B cell (primary cell): Measurements from ENCODE around the gene ADAMTS5. TPM values are rescaled to one million over a fixed set of nuclear protein-coding genes. Genes with fewer than 3 reads are reported as not detected.

Experiments used
- ATAC-seq: fragments of 200-7000 bp; cut with Tn5 transposase; one replicate; pipeline ENCODE4 v1.10.0; 2021; ENCODE audit warnings: low read depth, mild to moderate bottlenecking, moderate number of reproducible peaks, moderate library complexity
- CTCF ChIA-PET: fragments of 350-600 bp; sonication (Branson Sonifier 250); formaldehyde crosslinking; loops from one replicate; lab custom pipeline; 2021; ENCODE audit warnings: antibody characterized with exemption, inconsistent platforms; lab: Charles Lee
- POLR2A ChIA-PET: fragments of 350-600 bp; sonication (Branson Sonifier 250); formaldehyde crosslinking; loops from one replicate; lab custom pipeline; 2021; ENCODE audit warnings: antibody characterized with exemption; lab: Charles Lee
- DNase-seq: peaks from one replicate; pipeline ENCODE4 v3.0.0; 2013
- H2AFZ ChIP-seq: 2 replicates; pipeline ENCODE4 v1.6.1; 2012; ENCODE audit warnings: mild to moderate bottlenecking, low read depth, low read length; ENCODE audit not compliant: insufficient read depth, poor library complexity, severe bottlenecking
- H3K27ac ChIP-seq, 2 donors: 1 replicate in 1 of 2; 2 replicates in 1 of 2; pipeline ENCODE4 v1.5.1; 2012 to 2013; ENCODE audit warnings: low read length in 2 of 2, mild to moderate bottlenecking in 2 of 2, moderate library complexity in 1 of 2
- H3K27me3 ChIP-seq, 4 experiments: fragments of 200-600 bp in 1 of 4; sonication (generic) in 1 of 4; replicated peaks in 1 of 4; 1 replicate in 2 of 4; 2 replicates in 2 of 4; pipeline versions ENCODE4 v1.6.1 to v1.7.0; 2013 to 2016; ENCODE audit warnings: low read length in 3 of 4, mild to moderate bottlenecking in 2 of 4, mixed read lengths in 1 of 4, moderate library complexity in 1 of 4; ENCODE audit not compliant: insufficient read depth in 4 of 4, control insufficient read depth in 3 of 4; ENCODE audit errors: control extremely low read depth in 1 of 4
- H3K36me3 ChIP-seq, 2 experiments: replicated peaks in 1 of 2; 1 replicate in 1 of 2; 2 replicates in 1 of 2; pipeline versions ENCODE4 v1.6.1 to v1.7.1; 2013; ENCODE audit warnings: low read length in 1 of 2; ENCODE audit not compliant: insufficient read depth in 2 of 2, control insufficient read depth in 1 of 2; ENCODE audit errors: control extremely low read depth in 1 of 2, extremely low read depth in 1 of 2
- H3K4me1 ChIP-seq, 2 donors: fragments of 200-600 bp in 1 of 2; sonication (generic) in 1 of 2; 1 replicate in 1 of 2; 2 replicates in 1 of 2; pipeline versions ENCODE4 v1.5.1 to v1.6.1; 2013 to 2017; ENCODE audit warnings: low read length in 2 of 2; ENCODE audit not compliant: control insufficient read depth in 2 of 2, insufficient read depth in 2 of 2
- H3K4me2 ChIP-seq: replicated peaks from 2 replicates; pipeline ENCODE3; 2012; ENCODE audit warnings: mild to moderate bottlenecking, low read depth, low read length; ENCODE audit not compliant: poor library complexity, severe bottlenecking
- H3K4me3 ChIP-seq, 5 experiments: fragments of 200-600 bp in 1 of 5; sonication (generic) in 1 of 5; 1 replicate in 3 of 5; 2 replicates in 2 of 5; pipeline versions ENCODE4 v1.5.1 to v1.7.0; 2011 to 2016; ENCODE audit warnings: low read length in 4 of 5, mild to moderate bottlenecking in 4 of 5, low read depth in 2 of 5, control low read depth in 1 of 5, moderate library complexity in 1 of 5; ENCODE audit not compliant: insufficient read depth in 1 of 5; ENCODE audit errors: control extremely low read depth in 1 of 5, extremely low read depth in 1 of 5
- H3K79me2 ChIP-seq: fragments of 200-600 bp; sonication (generic); one replicate; pipeline ENCODE4 v1.6.0; 2016; ENCODE audit warnings: low read length; ENCODE audit not compliant: control insufficient read depth, insufficient read depth
- H3K9ac ChIP-seq: fragments of 200-600 bp; sonication (generic); 2 replicates; pipeline ENCODE4 v1.6.1; 2017; ENCODE audit warnings: mild to moderate bottlenecking, low read length, moderate library complexity
- H3K9me3 ChIP-seq, 3 donors: one replicate each; pipeline versions ENCODE4 v1.6.1 to v1.7.1; 2013; ENCODE audit warnings: low read length in 2 of 3; ENCODE audit not compliant: control insufficient read depth in 2 of 3, insufficient read depth in 1 of 3; ENCODE audit errors: control extremely low read depth in 1 of 3
- H4K20me1 ChIP-seq: 2 replicates; pipeline ENCODE4 v1.6.0; 2012; ENCODE audit warnings: mild to moderate bottlenecking, low read length; ENCODE audit not compliant: insufficient read depth, control insufficient read depth, poor library complexity, severe bottlenecking
- H3K27ac Mint-ChIP-seq: one replicate; pipeline ENCODE4 v1.8.0; 2021; ENCODE audit warnings: mixed read lengths
- H3K27me3 Mint-ChIP-seq: one replicate; pipeline ENCODE4 v1.8.0; 2021; ENCODE audit warnings: mixed read lengths
- H3K4me1 Mint-ChIP-seq: one replicate; pipeline ENCODE4 v1.8.0; 2021; ENCODE audit warnings: mixed read lengths
- H3K4me3 Mint-ChIP-seq: one replicate; pipeline ENCODE4 v1.8.0; 2021; ENCODE audit warnings: mixed read lengths
- H3K9me3 Mint-ChIP-seq: one replicate; pipeline ENCODE4 v1.8.0; 2022; ENCODE audit warnings: mixed read lengths; ENCODE audit not compliant: insufficient read depth
- CTCF ChIP-seq: fragments of 200-600 bp; IDR thresholded peaks from one replicate; pipeline ENCODE4 v1.8.0; 2022; ENCODE audit warnings: antibody characterized with exemption, mild to moderate bottlenecking
- EZH2 ChIP-seq: IDR thresholded peaks from 2 replicates; pipeline ENCODE4 v1.6.1; 2012; ENCODE audit warnings: borderline replicate concordance, low read depth, mild to moderate bottlenecking, moderate library complexity, low read length; ENCODE audit not compliant: insufficient read depth, poor library complexity, severe bottlenecking
- WGBS: methylation state at CpG from one replicate; pipeline ENCODE4 v1.1.5; 2013; ENCODE audit warnings: missing lambda C conversion rate; ENCODE audit not compliant: insufficient coverage; 5-methylcytosine and 5-hydroxymethylcytosine counted together
- intact Hi-C: fragments of 100-400 bp; cut with micrococcal nuclease; formaldehyde crosslinking; loops from one replicate; pipeline ENCODE4 v1.10.0; 2022
- polyA plus RNA-seq: library from polyadenylated mRNA; depleted of rRNA; stranded (reverse); fragments of >200 nt; gene quantifications from 2 replicates; pipeline ENCODE4 v1.2.3, GENCODE V29; 2012
- total RNA-seq, 2 donors: library from RNA; stranded (reverse); fragments of 120-200 nt in 1 of 2; gene quantifications; 1 replicate in 1 of 2; 2 replicates in 1 of 2; pipeline versions ENCODE4 v1.2.3 to v1.2.4, GENCODE V29; 2013 to 2022

ADAMTS5 gene
- total and polyA plus RNA-seq, 2 donors (not counting 1 experiment from before 2014, with no cell fraction given): 0.01 TPM; not detected in 1

GRCh38 chr21:26914557-26914956 is 52.3 kb downstream of the ADAMTS5 start:
- no peaks in the 10 kb centered on the region for H3K27me3 Mint-ChIP-seq
- H3K27ac ChIP-seq: no peak overlapping the region
- no peaks in the 10 kb centered on the region for H3K36me3 ChIP-seq
- peaks cover 0 to 1% (median 0%) of the 10 kb centered on the region in 3 donors for H3K9me3 ChIP-seq
- H3K9me3 Mint-ChIP-seq: no peaks in the 10 kb centered on the region
- TF ChIP-seq EZH2 (no peak), CTCF (no peak)
- H3K4me1 ChIP-seq: no peaks in the 10 kb centered on the region
- no peaks in the 10 kb centered on the region for H3K4me1 Mint-ChIP-seq
- H3K4me3 Mint-ChIP-seq: no peak overlapping the region
- H2AFZ ChIP-seq: no peak overlapping the region
- H3K79me2 ChIP-seq: no peaks in the 10 kb centered on the region
- DNase-seq (no peak), ATAC-seq (no peak)
- H4K20me1 ChIP-seq: no peaks in the 10 kb centered on the region
- POLR2A ChIA-PET: no interaction called here
- H3K4me2 ChIP-seq: no peak overlapping the region
- CTCF ChIA-PET: no interaction called here
- no peak overlapping the region for H3K9ac ChIP-seq
- no peak overlapping the region for H3K4me3 ChIP-seq
- no peaks in the 10 kb centered on the region for H3K27me3 ChIP-seq
- intact Hi-C loops: no loop called here
- H3K27ac Mint-ChIP-seq: no peak overlapping the region

- no peaks in the 10 kb centered on the region for H3K4me1 ChIP-seq
- H3K9ac ChIP-seq: no peak overlapping the region
- no peak overlapping the region for H3K4me2 ChIP-seq
- WGBS: no CpG with 5 or more reads among the region's 1 CpG
- H3K27ac ChIP-seq: no peak overlapping the region
- H3K4me1 Mint-ChIP-seq: no peaks in the 10 kb centered on the region
- intact Hi-C loops: no loop called here
- TF ChIP-seq CTCF (no peak), EZH2 (no peak)
- H2AFZ ChIP-seq: no peak overlapping the region
- H3K9me3 ChIP-seq: peaks cover 0 to 1% (median 0%) of the 10 kb centered on the region in 3 donors
- DNase-seq (no peak), ATAC-seq (no peak)
- ChIA-PET CTCF (no interaction called here), POLR2A (no interaction called here)
- no peaks in the 10 kb centered on the region for H3K27me3 Mint-ChIP-seq
- no peaks in the 10 kb centered on the region for H3K9me3 Mint-ChIP-seq
- H3K79me2 ChIP-seq: no peaks in the 10 kb centered on the region
- H3K27ac Mint-ChIP-seq: no peak overlapping the region
- no peaks in the 10 kb centered on the region for H3K27me3 ChIP-seq
- no peak overlapping the region for H3K4me3 Mint-ChIP-seq
- H3K4me3 ChIP-seq: no peak overlapping the region
- no peaks in the 10 kb centered on the region for H4K20me1 ChIP-seq
- no peaks in the 10 kb centered on the region for H3K36me3 ChIP-seq
These were observed 54.4 kb downstream of the ADAMTS5 start for GRCh38 chr21:26912466-26912865.
